ENCODE measurements around the gene CDC42EP3. TPM values are rescaled to one million over a fixed set of nuclear protein-coding genes. Genes with fewer than 3 reads are reported as not detected.

CDC42EP3 gene
- total RNA-seq, 1 donor from 2014 or later, result 32.9 TPM

DNA sequence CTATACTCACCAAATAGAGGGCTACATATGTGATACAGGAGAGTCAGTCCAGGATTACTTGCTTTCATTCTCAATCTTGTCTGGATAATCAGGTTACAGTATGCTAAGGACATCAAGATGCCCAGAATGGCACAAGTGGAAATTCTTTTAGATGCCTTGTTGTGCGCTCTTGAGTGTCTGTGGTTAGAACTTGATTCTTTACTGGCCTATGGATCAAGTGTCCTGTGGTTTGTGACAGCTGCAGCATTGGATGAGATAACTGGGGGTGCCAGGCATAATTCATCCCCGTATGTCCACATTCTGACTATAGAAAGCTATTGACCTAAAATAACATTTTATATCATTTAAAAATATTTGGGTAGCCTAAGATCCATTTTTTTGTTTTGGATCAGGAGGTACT, 40.1 kb downstream of the CDC42EP3 start:
- DNase-seq, result no peak
- Mint-ChIP-seq H3K27ac (ENCODE audit: unreplicated experiment) (no peak overlapping the region), H3K27me3 (ENCODE audit: unreplicated experiment) (no peaks in the 10 kb centered on the region), H3K4me3 (ENCODE audit: unreplicated experiment) (no peak overlapping the region), H3K4me1 (ENCODE audit: low read depth, unreplicated experiment) (no peaks in the 10 kb centered on the region), H3K36me3 (ENCODE audit: unreplicated experiment) (peaks cover 8% of the 10 kb centered on the region), H3K9me3 (ENCODE audit: unreplicated experiment) (no peaks in the 10 kb centered on the region)
- TF ChIP-seq, protein P1, sequence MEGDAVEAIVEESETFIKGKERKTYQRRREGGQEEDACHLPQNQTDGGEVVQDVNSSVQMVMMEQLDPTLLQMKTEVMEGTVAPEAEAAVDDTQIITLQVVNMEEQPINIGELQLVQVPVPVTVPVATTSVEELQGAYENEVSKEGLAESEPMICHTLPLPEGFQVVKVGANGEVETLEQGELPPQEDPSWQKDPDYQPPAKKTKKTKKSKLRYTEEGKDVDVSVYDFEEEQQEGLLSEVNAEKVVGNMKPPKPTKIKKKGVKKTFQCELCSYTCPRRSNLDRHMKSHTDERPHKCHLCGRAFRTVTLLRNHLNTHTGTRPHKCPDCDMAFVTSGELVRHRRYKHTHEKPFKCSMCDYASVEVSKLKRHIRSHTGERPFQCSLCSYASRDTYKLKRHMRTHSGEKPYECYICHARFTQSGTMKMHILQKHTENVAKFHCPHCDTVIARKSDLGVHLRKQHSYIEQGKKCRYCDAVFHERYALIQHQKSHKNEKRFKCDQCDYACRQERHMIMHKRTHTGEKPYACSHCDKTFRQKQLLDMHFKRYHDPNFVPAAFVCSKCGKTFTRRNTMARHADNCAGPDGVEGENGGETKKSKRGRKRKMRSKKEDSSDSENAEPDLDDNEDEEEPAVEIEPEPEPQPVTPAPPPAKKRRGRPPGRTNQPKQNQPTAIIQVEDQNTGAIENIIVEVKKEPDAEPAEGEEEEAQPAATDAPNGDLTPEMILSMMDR (IDR thresholded peaks at IDR 0.05; ENCODE audit: partially characterized antibody, unreplicated experiment), result no peak

DNA sequence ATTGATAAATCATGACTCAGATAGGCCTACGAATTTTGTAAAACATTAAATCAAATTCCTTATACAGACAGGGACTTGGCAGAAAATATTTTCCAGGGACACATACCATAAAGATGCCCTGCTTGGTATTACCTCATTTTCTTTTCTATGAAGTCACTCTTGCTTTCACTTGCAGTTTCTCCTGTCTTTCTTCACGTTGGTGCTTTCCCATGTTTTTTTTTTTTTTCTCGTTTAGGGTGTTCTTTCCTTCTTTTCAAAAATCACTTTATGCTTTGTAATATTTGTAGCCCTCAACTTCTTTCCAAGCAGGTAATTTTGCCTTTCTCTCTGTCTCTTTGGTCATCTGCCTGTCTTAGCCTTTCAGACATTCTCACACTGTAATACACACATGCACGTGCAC, 40.7 kb downstream of the CDC42EP3 start:
- Mint-ChIP-seq H3K27me3 (ENCODE audit: unreplicated experiment) (no peaks in the 10 kb centered on the region), H3K4me1 (ENCODE audit: low read depth, unreplicated experiment) (no peaks in the 10 kb centered on the region), H3K27ac (ENCODE audit: unreplicated experiment) (no peak overlapping the region), H3K9me3 (ENCODE audit: unreplicated experiment) (no peaks in the 10 kb centered on the region), H3K36me3 (ENCODE audit: unreplicated experiment) (peaks cover 8% of the 10 kb centered on the region), H3K4me3 (ENCODE audit: unreplicated experiment) (no peak overlapping the region)
- no peak for DNase-seq
- TF ChIP-seq, protein P1 (IDR thresholded peaks at IDR 0.05; ENCODE audit: partially characterized antibody, unreplicated experiment), result no peak

DNA sequence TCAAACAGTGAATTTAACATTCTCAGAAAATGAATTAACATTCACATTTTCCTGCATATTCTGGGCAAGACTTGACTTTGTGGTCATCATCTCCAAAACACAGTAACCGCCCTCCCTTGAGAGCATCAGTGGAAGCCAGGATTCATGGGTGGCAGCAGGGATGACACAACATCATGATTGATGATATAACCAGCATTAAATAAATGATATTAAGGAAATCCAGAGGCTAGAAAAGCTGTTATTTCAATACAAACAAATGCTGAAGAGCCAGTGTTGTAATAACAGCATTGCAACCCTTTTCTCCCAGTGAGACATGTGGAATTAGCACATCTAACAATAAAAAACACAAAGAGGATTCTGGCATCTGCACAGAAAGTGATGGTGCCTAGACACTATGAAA, 41.1 kb downstream of the CDC42EP3 start:
- Mint-ChIP-seq H3K36me3 (ENCODE audit: unreplicated experiment) (peaks cover 8% of the 10 kb centered on the region), H3K4me1 (ENCODE audit: low read depth, unreplicated experiment) (no peaks in the 10 kb centered on the region), H3K27ac (ENCODE audit: unreplicated experiment) (no peak overlapping the region), H3K9me3 (ENCODE audit: unreplicated experiment) (no peaks in the 10 kb centered on the region), H3K4me3 (ENCODE audit: unreplicated experiment) (no peak overlapping the region), H3K27me3 (ENCODE audit: unreplicated experiment) (no peaks in the 10 kb centered on the region)
- DNase-seq, result no peak
- TF ChIP-seq, protein P1 (IDR thresholded peaks at IDR 0.05; ENCODE audit: partially characterized antibody, unreplicated experiment), result no peak

DNA sequence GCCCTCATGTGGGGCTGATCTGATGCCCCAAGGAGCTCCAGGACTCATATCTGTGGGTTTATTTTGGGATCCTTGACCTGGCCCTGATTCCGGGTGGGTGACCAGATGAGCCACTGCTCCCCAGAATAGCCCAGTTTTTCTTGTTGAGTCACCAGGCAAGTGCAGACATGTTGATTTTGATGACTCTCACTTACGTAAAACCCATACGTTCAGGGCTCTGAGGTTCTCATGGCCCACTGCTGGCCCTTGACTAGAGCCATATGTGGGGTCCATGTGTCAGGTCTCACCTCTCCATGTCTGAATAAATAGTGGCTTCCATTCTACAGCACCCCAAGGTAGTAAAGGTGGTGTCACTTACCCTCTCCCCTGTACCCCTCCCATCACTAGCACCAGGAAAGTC, 41.9 kb downstream of the CDC42EP3 start:
- Mint-ChIP-seq H3K4me1 (ENCODE audit: low read depth, unreplicated experiment) (no peaks in the 10 kb centered on the region), H3K36me3 (ENCODE audit: unreplicated experiment) (peaks cover 2% of the 10 kb centered on the region), H3K27me3 (ENCODE audit: unreplicated experiment) (no peaks in the 10 kb centered on the region), H3K4me3 (ENCODE audit: unreplicated experiment) (no peak overlapping the region), H3K9me3 (ENCODE audit: unreplicated experiment) (no peaks in the 10 kb centered on the region), H3K27ac (ENCODE audit: unreplicated experiment) (no peak overlapping the region)
- no peak for DNase-seq
- TF ChIP-seq, protein P1 (IDR thresholded peaks at IDR 0.05; ENCODE audit: partially characterized antibody, unreplicated experiment), result no peak

DNA sequence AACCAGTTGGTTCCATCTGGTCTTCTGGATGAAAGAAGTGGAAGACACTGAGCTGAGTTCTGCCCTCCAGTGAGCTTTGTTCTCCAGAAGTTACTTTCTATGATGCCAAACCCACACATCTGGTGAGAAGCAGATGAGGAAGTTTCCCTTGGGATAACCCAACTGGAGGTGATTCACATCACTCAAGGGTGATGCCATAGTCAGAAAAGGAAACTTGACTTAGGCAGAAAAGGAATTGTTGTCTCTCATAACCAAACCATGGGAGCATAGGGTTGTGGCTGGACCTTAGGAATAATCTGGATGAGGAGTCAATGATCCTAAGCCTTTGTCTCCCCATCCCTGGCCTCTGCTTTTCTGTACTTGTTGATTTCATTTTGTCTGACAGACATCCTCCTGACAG, 43.7 kb downstream of the CDC42EP3 start:
- Mint-ChIP-seq H3K9me3 (ENCODE audit: unreplicated experiment) (no peaks in the 10 kb centered on the region), H3K36me3 (ENCODE audit: unreplicated experiment) (no peaks in the 10 kb centered on the region), H3K4me1 (ENCODE audit: low read depth, unreplicated experiment) (no peaks in the 10 kb centered on the region), H3K4me3 (ENCODE audit: unreplicated experiment) (no peak overlapping the region), H3K27me3 (ENCODE audit: unreplicated experiment) (no peaks in the 10 kb centered on the region), H3K27ac (ENCODE audit: unreplicated experiment) (no peak overlapping the region)
- no peak for DNase-seq
- TF ChIP-seq, protein P1 (IDR thresholded peaks at IDR 0.05; ENCODE audit: partially characterized antibody, unreplicated experiment), result no peak

Data from glutamatergic neuron (in vitro differentiated cells).